Ascending aorta (tissue), 2 donors: ENCODE data around the gene ZNF365. TPM values are rescaled to one million over a fixed set of nuclear protein-coding genes. Genes with fewer than 3 reads are reported as not detected.
"Not testable (repeated sequence)": the region's sequence is repeated elsewhere in the genome, so short reads cannot be mapped to it uniquely, and the experiment has no call there.

Experiments
- DNase-seq, 2 donors: peaks; one replicate each; pipeline ENCODE4 v3.0.0-alpha.2; 2019; ENCODE audit warnings: low spot score in 2 of 2
- H3K27ac ChIP-seq, 2 donors: fragments of 200-600 bp; sonication (generic); one replicate each; pipeline ENCODE4 v1.5.1; 2016 to 2017; ENCODE audit warnings: mild to moderate bottlenecking in 1 of 2
- H3K27me3 ChIP-seq: fragments of 200-600 bp; sonication (generic); one replicate; pipeline ENCODE4 v1.5.1; 2017
- H3K36me3 ChIP-seq, 2 donors: fragments of 200-600 bp; sonication (generic); one replicate each; pipeline ENCODE4 v1.5.1; 2016
- H3K4me1 ChIP-seq, 2 donors: fragments of 200-600 bp; sonication (generic); one replicate each; pipeline ENCODE4 v1.5.1; 2016 to 2017; ENCODE audit warnings: mild to moderate bottlenecking in 1 of 2
- H3K4me3 ChIP-seq, 2 donors: fragments of 200-600 bp; sonication (generic); one replicate each; pipeline ENCODE4 v1.5.1; 2016 to 2017; ENCODE audit warnings: mild to moderate bottlenecking in 1 of 2
- H3K9me3 ChIP-seq, 2 donors: fragments of 200-600 bp; sonication (generic); one replicate each; pipeline ENCODE4 v1.5.1; 2016
- intact Hi-C: fragments of 100-400 bp; cut with DNase I; formaldehyde crosslinking; loops from one replicate; pipeline ENCODE4 v1.15.1; 2023
- total RNA-seq: library from RNA; depleted of rRNA; stranded (reverse); fragments of >200 nt; gene quantifications from one replicate; pipeline ENCODE4 v1.1.0, GENCODE V29; 2016
- TF ChIP-seq, protein P1 (sequence below), 3 experiments: fragments of 200-600 bp in 2 of 3; fragments of 450-650 bp in 1 of 3; sonication (generic) in 2 of 3; IDR thresholded peaks; one replicate each; pipeline ENCODE4 v1.5.1; 2016 to 2019; ENCODE audit warnings: antibody characterized with exemption in 3 of 3, mild to moderate bottlenecking in 1 of 3, moderate library complexity in 1 of 3

The ZNF365 gene
- total RNA-seq, 1 donor from 2014 or later: not detected

DNA sequence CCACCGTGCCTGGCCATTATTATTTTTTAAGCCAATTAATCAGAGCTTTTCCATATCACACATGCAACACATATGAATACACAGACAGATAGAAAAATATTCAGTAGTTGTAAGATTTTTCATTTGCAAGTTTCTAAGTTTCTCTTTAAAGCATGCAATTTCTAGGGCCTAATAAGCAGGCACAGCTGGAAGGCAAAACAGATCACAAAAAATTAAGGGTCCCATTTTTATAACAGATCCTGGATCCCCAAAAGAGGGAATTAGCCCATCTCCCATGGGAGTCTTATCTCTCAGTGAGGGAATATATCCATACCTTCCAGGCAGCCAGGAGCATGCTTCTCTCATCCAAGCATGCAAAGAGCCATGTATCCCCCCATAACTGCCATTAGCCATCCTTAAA lies 31.2 kb upstream of the ZNF365 start:
- Histone ChIP-seq H3K27me3 (no peaks in the 10 kb centered on the region), H3K4me1 (no peaks in the 10 kb centered on the region), H3K36me3 (no peaks in the 10 kb centered on the region), H3K9me3 (peaks cover 0 to 20% of the 10 kb centered on the region in 2 donors), H3K4me3 (no peak overlapping the region), H3K27ac (no peak overlapping the region)
- intact Hi-C loops: no loop called here
- TF ChIP-seq, protein P1, sequence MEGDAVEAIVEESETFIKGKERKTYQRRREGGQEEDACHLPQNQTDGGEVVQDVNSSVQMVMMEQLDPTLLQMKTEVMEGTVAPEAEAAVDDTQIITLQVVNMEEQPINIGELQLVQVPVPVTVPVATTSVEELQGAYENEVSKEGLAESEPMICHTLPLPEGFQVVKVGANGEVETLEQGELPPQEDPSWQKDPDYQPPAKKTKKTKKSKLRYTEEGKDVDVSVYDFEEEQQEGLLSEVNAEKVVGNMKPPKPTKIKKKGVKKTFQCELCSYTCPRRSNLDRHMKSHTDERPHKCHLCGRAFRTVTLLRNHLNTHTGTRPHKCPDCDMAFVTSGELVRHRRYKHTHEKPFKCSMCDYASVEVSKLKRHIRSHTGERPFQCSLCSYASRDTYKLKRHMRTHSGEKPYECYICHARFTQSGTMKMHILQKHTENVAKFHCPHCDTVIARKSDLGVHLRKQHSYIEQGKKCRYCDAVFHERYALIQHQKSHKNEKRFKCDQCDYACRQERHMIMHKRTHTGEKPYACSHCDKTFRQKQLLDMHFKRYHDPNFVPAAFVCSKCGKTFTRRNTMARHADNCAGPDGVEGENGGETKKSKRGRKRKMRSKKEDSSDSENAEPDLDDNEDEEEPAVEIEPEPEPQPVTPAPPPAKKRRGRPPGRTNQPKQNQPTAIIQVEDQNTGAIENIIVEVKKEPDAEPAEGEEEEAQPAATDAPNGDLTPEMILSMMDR (IDR thresholded peaks at IDR 0.05): no peak
- DNase-seq: no peak

DNA sequence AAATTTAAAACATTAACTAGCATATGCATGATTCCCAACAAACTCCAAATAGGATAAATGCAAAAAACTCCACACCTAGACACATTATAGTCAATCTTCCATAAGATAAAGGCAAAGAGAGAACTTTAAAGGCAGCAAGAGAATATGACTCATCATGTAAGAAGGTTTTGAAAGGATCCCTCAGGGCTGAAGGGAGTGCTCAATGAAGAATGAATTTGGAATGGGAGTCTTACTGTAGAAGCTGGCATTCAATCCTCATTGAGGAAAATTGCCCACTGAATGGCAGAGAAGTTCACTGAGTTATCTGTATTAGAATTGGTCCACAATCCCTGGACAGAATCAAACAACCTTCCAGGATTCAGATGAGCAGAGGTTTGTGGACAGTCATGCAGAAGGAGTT lies 26.1 kb upstream of the ZNF365 start:
- Histone ChIP-seq H3K4me3 (no peak overlapping the region), H3K36me3 (no peaks in the 10 kb centered on the region), H3K4me1 (no peaks in the 10 kb centered on the region), H3K27ac (no peak overlapping the region), H3K27me3 (no peaks in the 10 kb centered on the region), H3K9me3 (peaks cover 0 to 21% of the 10 kb centered on the region in 2 donors)
- no peak for DNase-seq
- intact Hi-C loops: no loop called here
- TF ChIP-seq, protein P1 (IDR thresholded peaks at IDR 0.05): no peak

DNA sequence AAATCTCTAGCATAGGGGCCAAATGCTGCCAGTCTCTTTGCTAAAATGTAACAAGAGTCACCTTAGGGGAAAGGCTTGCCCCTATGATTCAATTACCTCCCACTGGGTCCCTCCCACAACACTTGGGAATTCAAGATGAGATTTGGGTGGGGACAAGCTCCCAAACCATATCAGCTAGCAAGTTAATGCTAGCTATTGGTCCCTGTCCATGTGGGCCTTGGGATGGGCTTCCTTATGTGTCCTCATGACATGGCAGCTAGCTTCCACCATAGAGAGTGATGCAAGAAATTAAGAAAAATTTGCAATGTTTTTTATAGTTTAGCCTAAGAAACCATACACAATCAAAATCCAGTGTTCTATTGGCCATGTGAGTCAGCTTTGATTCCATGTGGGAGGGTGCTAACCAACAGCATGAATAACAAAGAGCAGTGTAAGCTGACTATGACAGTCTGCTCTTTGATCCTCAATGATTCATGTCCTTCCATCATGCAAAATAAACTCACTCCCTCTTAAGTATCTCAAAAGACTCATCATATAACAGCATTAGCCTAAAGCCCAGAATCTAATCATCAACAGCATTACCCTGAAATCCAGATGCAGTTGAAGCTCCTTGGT lies 21.7 kb upstream of the ZNF365 start:
- intact Hi-C loops: no loop called here

DNA sequence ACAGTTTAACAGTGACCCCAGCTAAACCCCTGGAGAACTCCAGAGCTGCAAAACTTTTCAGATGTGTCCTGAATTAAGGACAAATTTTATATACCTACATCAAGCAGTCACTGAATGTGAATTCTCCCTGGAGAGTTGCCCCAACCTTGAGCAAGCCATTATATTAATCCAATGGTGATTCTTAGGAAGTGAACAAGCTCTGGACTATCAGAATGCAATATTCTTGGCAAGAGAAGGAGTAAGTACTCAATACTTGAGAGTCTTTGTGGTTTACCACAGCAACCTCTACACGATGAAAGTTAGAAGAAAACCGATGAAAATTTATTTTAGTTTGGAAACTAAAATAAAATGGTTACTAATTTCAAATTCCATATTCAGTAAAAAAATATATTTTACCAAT lies 19.3 kb upstream of the ZNF365 start:
- DNase-seq: no peak
- Histone ChIP-seq H3K4me1 (no peaks in the 10 kb centered on the region), H3K27ac (no peak overlapping the region), H3K27me3 (no peaks in the 10 kb centered on the region), H3K9me3 (no peaks in the 10 kb centered on the region), H3K4me3 (no peak overlapping the region), H3K36me3 (no peaks in the 10 kb centered on the region)
- intact Hi-C loops: no loop called here
- TF ChIP-seq, protein P1 (IDR thresholded peaks at IDR 0.05): no peak

More for the DNA sequence above, 21.7 kb upstream of the ZNF365 start:
- TF ChIP-seq, protein P1 (IDR thresholded peaks at IDR 0.05): no peak
- H3K27ac ChIP-seq: no peak overlapping the region
- no peaks in the 10 kb centered on the region for H3K36me3 ChIP-seq
- peaks cover 0 to 7% of the 10 kb centered on the region in 2 donors for H3K9me3 ChIP-seq
- H3K4me1 ChIP-seq: no peaks in the 10 kb centered on the region
- H3K4me3 ChIP-seq: no peak overlapping the region
- no peaks in the 10 kb centered on the region for H3K27me3 ChIP-seq
- DNase-seq: no peak

DNA sequence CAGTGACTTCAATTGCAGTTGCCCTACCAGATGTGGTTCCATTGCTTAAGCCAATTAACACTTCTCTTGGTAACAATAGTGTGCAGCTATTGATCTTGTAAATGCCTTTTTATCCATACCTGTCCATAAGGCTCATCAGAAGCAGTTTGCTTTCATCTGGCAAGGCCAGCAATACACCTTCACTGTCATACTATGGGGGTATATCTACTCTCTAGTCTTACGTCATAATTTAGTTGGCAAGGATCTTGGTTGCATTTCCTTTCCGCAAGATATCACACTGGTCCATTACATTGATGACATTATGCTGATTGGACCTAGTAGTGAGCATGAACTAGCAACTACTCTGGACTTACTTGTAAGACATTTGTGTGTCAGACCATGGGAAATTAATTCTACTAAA lies 17.7 kb upstream of the ZNF365 start:
- TF ChIP-seq, protein P1 (IDR thresholded peaks at IDR 0.05): no peak
- no peaks in the 10 kb centered on the region for H3K36me3 ChIP-seq
- intact Hi-C loops: no loop called here
- no peak overlapping the region for H3K27ac ChIP-seq
- H3K4me3 ChIP-seq: no peak overlapping the region
- no peaks in the 10 kb centered on the region for H3K9me3 ChIP-seq
- H3K4me1 ChIP-seq: no peaks in the 10 kb centered on the region
- H3K27me3 ChIP-seq: no peaks in the 10 kb centered on the region
- no peak for DNase-seq

DNA sequence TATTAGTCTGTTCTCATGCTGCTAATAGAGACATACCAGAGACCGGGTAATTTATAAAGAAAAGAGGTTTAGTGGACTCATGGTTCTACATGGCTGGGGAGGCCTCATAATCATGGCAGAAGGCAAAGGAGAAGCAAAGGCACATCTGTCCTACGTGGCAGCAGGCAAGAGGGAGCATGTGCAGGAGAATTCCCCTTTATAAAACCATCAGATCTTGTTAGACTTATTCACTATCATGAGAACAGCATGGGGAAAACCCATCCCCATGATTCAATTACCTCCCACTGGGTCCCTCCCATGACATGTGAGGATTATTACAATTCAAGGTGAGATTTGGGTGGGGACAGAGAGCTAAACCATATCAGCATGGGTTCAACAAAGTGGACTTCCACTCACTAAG lies 16.0 kb upstream of the ZNF365 start:
- DNase-seq, H3K4me1 ChIP-seq, H3K9me3 ChIP-seq, H3K36me3 ChIP-seq, H3K4me3 ChIP-seq, intact Hi-C loops, H3K27ac ChIP-seq, H3K27me3 ChIP-seq: not testable (repeated sequence)
